Caco-2 (cell line): Measurements from ENCODE around the gene FIBP. TPM values are rescaled to one million over a fixed set of nuclear protein-coding genes. Genes with fewer than 3 reads are reported as not detected.

ENCODE experiments used
- BruUV-seq: library from RNA; stranded (reverse); fragments of 400-500 nt; replicated peaks from 2 replicates; lab custom pipeline; 2021; lab: Mats Ljungman, UMichigan
- CTCF ChIA-PET: fragments of 300-600 bp; sonication (Branson Sonifier 250); formaldehyde crosslinking; loops from one replicate; lab custom pipeline; 2022; ENCODE audit warnings: antibody characterized with exemption; lab: Charles Lee
- POLR2A ChIA-PET: fragments of 300-600 bp; sonication (Branson Sonifier 250); formaldehyde crosslinking; loops from one replicate; lab custom pipeline; 2022; ENCODE audit warnings: antibody characterized with exemption; lab: Charles Lee
- DNase-seq, 2 experiments: peaks; one replicate each; pipeline versions ENCODE4 v3.0.0 to v3.0.0-alpha.2; 2020 to 2022
- H3K27me3 ChIP-seq: replicated peaks from 2 replicates; pipeline ENCODE4 v1.6.0; 2011; ENCODE audit warnings: low read length; ENCODE audit not compliant: control insufficient read depth, insufficient read depth
- H3K36me3 ChIP-seq: 2 replicates; pipeline ENCODE4 v1.5.1; 2011; ENCODE audit warnings: low read length; ENCODE audit not compliant: control insufficient read depth, insufficient read depth
- H3K4me1 ChIP-seq: fragments of 250-450 bp; sonication (Bioruptor Pico); 2 replicates; pipeline ENCODE4 v1.5.1; 2020; ENCODE audit warnings: mild to moderate bottlenecking
- H3K4me3 ChIP-seq: 2 replicates; pipeline ENCODE4 v1.5.1; 2011; ENCODE audit warnings: low read depth, mild to moderate bottlenecking, control low read depth, low read length
- H3K9me3 ChIP-seq: fragments of 250-450 bp; sonication (Bioruptor Pico); 2 replicates; pipeline ENCODE4 v1.5.1; 2020; ENCODE audit warnings: mild to moderate bottlenecking, moderate library complexity
- H3K27ac Mint-ChIP-seq: one replicate; pipeline ENCODE4 v1.8.0; 2022; ENCODE audit warnings: mixed read lengths; ENCODE audit not compliant: unreplicated experiment
- H3K27me3 Mint-ChIP-seq: one replicate; pipeline ENCODE4 v1.8.0; 2022; ENCODE audit warnings: mixed read lengths; ENCODE audit not compliant: insufficient read depth, unreplicated experiment
- H3K36me3 Mint-ChIP-seq: one replicate; pipeline ENCODE4 v1.8.0; 2022; ENCODE audit warnings: mild to moderate bottlenecking, mixed read lengths; ENCODE audit not compliant: insufficient read depth, unreplicated experiment
- H3K4me1 Mint-ChIP-seq: one replicate; pipeline ENCODE4 v1.8.0; 2022; ENCODE audit warnings: low read depth, mixed read lengths; ENCODE audit not compliant: unreplicated experiment
- H3K4me3 Mint-ChIP-seq: one replicate; pipeline ENCODE4 v1.8.0; 2022; ENCODE audit warnings: mild to moderate bottlenecking, moderate library complexity, mixed read lengths; ENCODE audit not compliant: unreplicated experiment
- H3K9me3 Mint-ChIP-seq: one replicate; pipeline ENCODE4 v1.8.0; 2022; ENCODE audit warnings: mixed read lengths; ENCODE audit not compliant: unreplicated experiment
- CTCF ChIP-seq, 2 experiments: fragments of 200-600 bp in 1 of 2; IDR thresholded peaks; 1 replicate in 1 of 2; 2 replicates in 1 of 2; pipeline versions ENCODE4 v1.5.1 to v1.8.0; 2011 to 2022; ENCODE audit warnings: antibody characterized with exemption in 1 of 2, control low read depth in 1 of 2, inconsistent platforms in 1 of 2, low read depth in 1 of 2, low read length in 1 of 2, mild to moderate bottlenecking in 1 of 2, moderate library complexity in 1 of 2; ENCODE audit not compliant: insufficient read depth in 1 of 2, severe bottlenecking in 1 of 2, unreplicated experiment in 1 of 2
- intact Hi-C: fragments of 100-400 bp; cut with micrococcal nuclease; formaldehyde crosslinking; loops from one replicate; pipeline ENCODE4 v1.10.0; 2022; ENCODE audit not compliant: unreplicated experiment
- total RNA-seq: library from RNA; stranded (reverse); gene quantifications from 2 replicates; pipeline ENCODE4 v1.2.3, GENCODE V29; 2022

FIBP gene
- total RNA-seq, 1 experiment from 2014 or later, result 61.5 TPM

- Mint-ChIP-seq H3K27me3 (peaks cover 4% of the 10 kb centered on the region), H3K36me3 (no peaks in the 10 kb centered on the region), H3K4me1 (no peaks in the 10 kb centered on the region), H3K27ac (no peak overlapping the region), H3K4me3 (no peak overlapping the region), H3K9me3 (no peaks in the 10 kb centered on the region)
- Histone ChIP-seq H3K9me3 (no peaks in the 10 kb centered on the region), H3K36me3 (no peaks in the 10 kb centered on the region), H3K4me1 (no peaks in the 10 kb centered on the region), H3K27me3 (no peaks in the 10 kb centered on the region), H3K4me3 (no peak overlapping the region)
- no peak for TF ChIP-seq CTCF (IDR thresholded peaks at IDR 0.05; ENCODE audit: insufficient read depth in 1 of 2, low read depth in 1 of 2, low read length in 1 of 2, severe bottlenecking in 1 of 2, unreplicated experiment in 1 of 2)
- ChIA-PET POLR2A (no interaction called here), CTCF (interaction anchor here (0.7 to 1.2 kb wide), 2 partner anchors 44 to 48 kb away, joined by 3 read pairs; partner anchors contain the start of gene FIBP)
- DNase-seq, result peak in 1 of 2 experiments; percentile 49
- BruUV-seq, result no TSS peak
- intact Hi-C loops, result no loop called here
These were observed 44.3 kb upstream of the FIBP start for GRCh38 chr11:65932558-65932919.

GRCh38 chr11:65931773-65932557, 43.7 kb upstream of the FIBP start:
- Mint-ChIP-seq H3K27ac (no peak overlapping the region), H3K36me3 (peaks cover 4% of the 10 kb centered on the region), H3K4me1 (no peaks in the 10 kb centered on the region), H3K27me3 (peaks cover 2% of the 10 kb centered on the region), H3K9me3 (no peaks in the 10 kb centered on the region), H3K4me3 (no peak overlapping the region)
- H3K9me3 ChIP-seq, result no peaks in the 10 kb centered on the region
- H3K4me3 ChIP-seq, result no peak overlapping the region
- DNase-seq, result no peak
- no peaks in the 10 kb centered on the region for H3K27me3 ChIP-seq
- CTCF ChIA-PET, result interaction anchor here (0.6 to 0.7 kb wide), 2 partner anchors 41 to 47 kb away, joined by 3 to 5 read pairs; partner anchors contain the start of gene CCDC85B
- intact Hi-C loops, result no loop called here
- no peak for TF ChIP-seq CTCF (IDR thresholded peaks at IDR 0.05; ENCODE audit: insufficient read depth in 1 of 2, low read depth in 1 of 2, low read length in 1 of 2, severe bottlenecking in 1 of 2, unreplicated experiment in 1 of 2)
- POLR2A ChIA-PET, result interaction anchor here (0.5 to 0.7 kb wide), 2 partner anchors 41 to 74 kb away, joined by 3 to 4 read pairs; partner anchors contain the start of gene CFL1
- H3K4me1 ChIP-seq, result no peaks in the 10 kb centered on the region
- H3K36me3 ChIP-seq, result no peaks in the 10 kb centered on the region
- BruUV-seq, result no TSS peak

GRCh38 chr11:65928667-65929066, 40.4 kb upstream of the FIBP start:
- CTCF ChIA-PET, result no interaction called here
- H3K9me3 ChIP-seq, result no peaks in the 10 kb centered on the region
- H3K27ac Mint-ChIP-seq, result peak overlapping the region; percentile 57
- H3K4me1 ChIP-seq, result no peaks in the 10 kb centered on the region
- TF ChIP-seq CTCF (IDR thresholded peaks at IDR 0.05; ENCODE audit: insufficient read depth in 1 of 2, low read depth in 1 of 2, low read length in 1 of 2, severe bottlenecking in 1 of 2, unreplicated experiment in 1 of 2), result no peak
- intact Hi-C loops, result no loop called here
- H3K27me3 Mint-ChIP-seq, result no peaks in the 10 kb centered on the region
- H3K36me3 Mint-ChIP-seq, result peaks cover 6% of the 10 kb centered on the region
- no peaks in the 10 kb centered on the region for H3K27me3 ChIP-seq
- no TSS peak for BruUV-seq
- DNase-seq, result no peak
- H3K4me1 Mint-ChIP-seq, result no peaks in the 10 kb centered on the region
- no peaks in the 10 kb centered on the region for H3K9me3 Mint-ChIP-seq
- no peak overlapping the region for H3K4me3 Mint-ChIP-seq
- no peaks in the 10 kb centered on the region for H3K36me3 ChIP-seq
- POLR2A ChIA-PET, result no interaction called here
- no peak overlapping the region for H3K4me3 ChIP-seq
